K562 (cell line): ENCODE data around the gene FKBP8. TPM values are rescaled to one million over a fixed set of nuclear protein-coding genes. Genes with fewer than 3 reads are reported as not detected.

Experiments used
- BRD9 ChIP-seq: fragments of 450-650 bp; IDR thresholded peaks from 2 replicates; pipeline ENCODE4 v1.6.1; 2018; ENCODE audit warnings: low read depth; ENCODE audit not compliant: partially characterized antibody
- CLOCK ChIP-seq: fragments of 250-450 bp; sonication (Bioruptor Pico); IDR thresholded peaks from 2 replicates; pipeline ENCODE4 v1.4.0; 2020; ENCODE audit warnings: mild to moderate bottlenecking, moderate library complexity, borderline replicate concordance
- E2F1 ChIP-seq: sonication (generic); formaldehyde crosslinking; IDR thresholded peaks from 2 replicates; pipeline ENCODE4 v1.8.1; 2023; ENCODE audit warnings: mild to moderate bottlenecking, missing genetic modification reagents, moderate library complexity
- E2F4 ChIP-seq: sonication (generic); formaldehyde crosslinking; IDR thresholded peaks from 2 replicates; pipeline ENCODE4 v1.8.0; 2022; ENCODE audit warnings: mild to moderate bottlenecking, low read depth, missing genetic modification reagents
- E2F5 ChIP-seq: sonication (generic); formaldehyde crosslinking; IDR thresholded peaks from 2 replicates; pipeline ENCODE4 v1.8.0; 2022; ENCODE audit warnings: mild to moderate bottlenecking, missing genetic modification reagents
- LARP7 ChIP-seq: fragments of 450-650 bp; IDR thresholded peaks from 2 replicates; pipeline ENCODE4 v1.6.1; 2016
- MEF2A ChIP-seq: IDR thresholded peaks from 2 replicates; pipeline ENCODE4 v1.6.1; 2011; ENCODE audit warnings: low read depth, mild to moderate bottlenecking, low read length, moderate library complexity; ENCODE audit not compliant: control insufficient read depth
- PML ChIP-seq: IDR thresholded peaks from 2 replicates; pipeline ENCODE4 v1.6.1; 2012; ENCODE audit warnings: low read length, inconsistent platforms
- POLR2AphosphoS5 ChIP-seq: IDR thresholded peaks from 2 replicates; pipeline ENCODE4 v1.6.1; 2011; ENCODE audit warnings: mild to moderate bottlenecking, low read depth, low read length, moderate library complexity; ENCODE audit not compliant: control insufficient read depth, insufficient read depth
- RNF219 ChIP-seq: fragments of 250-450 bp; sonication (Bioruptor Pico); IDR thresholded peaks from 2 replicates; pipeline ENCODE4 v1.5.0; 2022; ENCODE audit warnings: mild to moderate bottlenecking
- SMARCA5 ChIP-seq: fragments of 450-650 bp; IDR thresholded peaks from 2 replicates; pipeline ENCODE4 v1.6.1; 2016
- YY1 ChIP-seq, 3 experiments: IDR thresholded peaks; 2 replicates each; pipeline ENCODE4 v1.6.1; 2011; ENCODE audit warnings: low read length in 2 of 3, mild to moderate bottlenecking in 2 of 3, moderate library complexity in 2 of 3, borderline replicate concordance in 1 of 3, control low read depth in 1 of 3, low read depth in 1 of 3; ENCODE audit not compliant: insufficient read depth in 3 of 3, insufficient replicate concordance in 2 of 3, control insufficient read depth in 1 of 3, insufficient read length in 1 of 3; ENCODE audit errors: extremely low read depth in 1 of 3
- ZFPM2 ChIP-seq: fragments of 250-450 bp; sonication (Bioruptor Pico); IDR thresholded peaks from 2 replicates; pipeline ENCODE4 v1.5.1; 2022; ENCODE audit warnings: mild to moderate bottlenecking
- ZNF239 ChIP-seq: fragments of 250-450 bp; sonication (Bioruptor Pico); IDR thresholded peaks from 2 replicates; pipeline ENCODE4 v1.4.0; 2020; ENCODE audit warnings: mild to moderate bottlenecking
- ZNF311 ChIP-seq: fragments of 250-450 bp; sonication (Bioruptor Pico); IDR thresholded peaks from 2 replicates; pipeline ENCODE4 v1.4.0; 2020; ENCODE audit warnings: mild to moderate bottlenecking, moderate library complexity
- ZNF76 ChIP-seq: fragments of 250-450 bp; sonication (Bioruptor Pico); IDR thresholded peaks from 2 replicates; pipeline ENCODE4 v1.4.0; 2020; ENCODE audit warnings: mild to moderate bottlenecking, moderate library complexity, borderline replicate concordance
- polyA plus RNA-seq, 8 experiments: library from polyadenylated mRNA; depleted of rRNA in 4 of 8; stranded (reverse) in 5 of 8; unstranded in 3 of 8; fragments of >200 nt; fragmentation: Nextera tagmentation in 2 of 8; fragmentation: Illumina TruSeq in 1 of 8; extraction: Ambion mirVana in 2 of 8; extraction: Trizol in 1 of 8; gene quantifications; 2 replicates each; pipeline versions ENCODE4 v1.2.1 to v1.2.3, GENCODE V29; 2011 to 2014; ENCODE audit warnings: inconsistent platforms in 1 of 8, missing spikeins in 1 of 8
- total RNA-seq, 7 experiments: library from RNA; depleted of rRNA in 6 of 7; stranded (reverse); fragments of >200 nt in 6 of 7; fragmentation: Illumina TruSeq in 2 of 7; extraction: Trizol in 2 of 7; gene quantifications; 2 replicates each; pipeline versions ENCODE4 v1.2.1 to v1.2.3, GENCODE V29; 2011 to 2021; ENCODE audit warnings: low replicate concordance in 1 of 7
- TF ChIP-seq, protein P1 (sequence below): sonication (generic); formaldehyde crosslinking; IDR thresholded peaks from 2 replicates; pipeline ENCODE4 v1.8.0; 2022; ENCODE audit warnings: mild to moderate bottlenecking, missing genetic modification reagents

The FKBP8 gene
- total and polyA plus RNA-seq, 9 of the 15 experiments (the other 6 are each of a cell fraction or from before 2014, with no cell fraction given): 0.46 to 236 (median 104) TPM

DNA sequence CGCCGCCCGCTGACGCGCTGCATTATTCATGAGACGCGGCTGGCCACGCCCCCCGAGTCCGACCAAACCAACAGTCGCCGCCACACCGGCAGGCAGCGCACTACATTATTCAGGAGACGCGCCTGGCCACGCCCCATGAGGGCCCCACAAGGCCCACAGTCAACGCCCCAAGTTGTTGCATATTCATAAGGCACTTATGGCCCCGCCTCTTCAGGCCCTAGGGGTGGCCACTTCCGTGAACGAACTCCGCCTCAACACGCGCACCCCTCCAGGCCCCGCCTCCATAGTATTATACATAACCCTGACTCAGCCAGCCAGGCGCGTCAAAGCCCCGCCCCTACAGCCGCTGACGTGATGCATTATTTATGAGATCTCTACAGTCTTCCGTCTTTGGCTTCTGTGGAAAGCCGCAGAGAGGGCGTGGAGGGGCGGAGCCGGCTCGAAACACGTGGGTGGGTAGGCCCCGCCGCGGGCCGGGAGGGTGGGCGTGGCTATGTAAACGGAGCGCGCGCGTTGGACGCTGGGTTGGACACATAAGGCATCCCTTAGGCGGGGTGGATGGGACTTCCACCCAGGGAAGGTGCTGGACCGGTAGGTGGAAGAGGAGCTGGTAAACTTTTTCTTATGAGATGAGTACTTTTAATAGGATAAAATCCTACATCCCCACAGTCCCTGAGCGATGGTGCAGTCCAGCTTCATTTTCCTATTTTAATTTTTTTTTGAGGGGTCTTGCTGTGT, 21.1 kb downstream of the FKBP8 start (continued):
- TF ChIP-seq ZNF311 (CRISPR knock-in tag) (no peak), PML (0 out of 2 replicates have a peak, but pooled peaks have one; percentile 1), CLOCK (CRISPR knock-in tag) (no peak), E2F5 (CRISPR knock-in tag) (no peak), SMARCA5 (no peak), MEF2A (no peak), LARP7 (no peak), ZNF76 (CRISPR knock-in tag) (no peak), YY1 (IDR thresholded peaks at IDR 0.05; ENCODE audit: borderline replicate concordance in 1 of 3, control insufficient read depth in 1 of 3, extremely low read depth in 1 of 3, insufficient read depth in 3 of 3, insufficient read length in 1 of 3, insufficient replicate concordance in 2 of 3, low read depth in 1 of 3, low read length in 2 of 3) (no peak), ZFPM2 (no peak), RNF219 (CRISPR knock-in tag) (no peak), ZNF239 (CRISPR knock-in tag) (no peak), E2F4 (CRISPR knock-in tag) (no peak), POLR2AphosphoS5 (no peak), E2F1 (no peak), BRD9 (no peak)
- TF ChIP-seq, protein P1, sequence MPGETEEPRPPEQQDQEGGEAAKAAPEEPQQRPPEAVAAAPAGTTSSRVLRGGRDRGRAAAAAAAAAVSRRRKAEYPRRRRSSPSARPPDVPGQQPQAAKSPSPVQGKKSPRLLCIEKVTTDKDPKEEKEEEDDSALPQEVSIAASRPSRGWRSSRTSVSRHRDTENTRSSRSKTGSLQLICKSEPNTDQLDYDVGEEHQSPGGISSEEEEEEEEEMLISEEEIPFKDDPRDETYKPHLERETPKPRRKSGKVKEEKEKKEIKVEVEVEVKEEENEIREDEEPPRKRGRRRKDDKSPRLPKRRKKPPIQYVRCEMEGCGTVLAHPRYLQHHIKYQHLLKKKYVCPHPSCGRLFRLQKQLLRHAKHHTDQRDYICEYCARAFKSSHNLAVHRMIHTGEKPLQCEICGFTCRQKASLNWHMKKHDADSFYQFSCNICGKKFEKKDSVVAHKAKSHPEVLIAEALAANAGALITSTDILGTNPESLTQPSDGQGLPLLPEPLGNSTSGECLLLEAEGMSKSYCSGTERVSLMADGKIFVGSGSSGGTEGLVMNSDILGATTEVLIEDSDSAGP (CRISPR knock-in tag): no peak
